ENCODE results near the gene CACNA2D3.
A peak's percentile ranks its signal among the peaks of the same experiment; 100 is the strongest.

Gene CACNA2D3

GRCh38 chr3:54243056-54243931 lies 120.9 kb downstream of the CACNA2D3 start:
- DNase-seq = no peak
- in situ Hi-C loops (cut with HindIII; ENCODE audit: low pct_ligation_motif_present, low pct_unique_long_range_greater_than_20kb, low sequenced_read_pairs) = no loop called here

GRCh38 chr3:54243960-54244682 lies 121.8 kb downstream of the CACNA2D3 start:
- no peak for DNase-seq
- in situ Hi-C loops (cut with HindIII; ENCODE audit: low pct_ligation_motif_present, low pct_unique_long_range_greater_than_20kb, low sequenced_read_pairs) = no loop called here

GRCh38 chr3:54251705-54252104 lies 129.4 kb downstream of the CACNA2D3 start:
- in situ Hi-C loops (cut with HindIII; ENCODE audit: low pct_ligation_motif_present, low pct_unique_long_range_greater_than_20kb, low sequenced_read_pairs) = no loop called here
- DNase-seq = no peak

- DNase-seq = no peak
- in situ Hi-C loops (cut with HindIII; ENCODE audit: low pct_ligation_motif_present, low pct_unique_long_range_greater_than_20kb, low sequenced_read_pairs) = no loop called here
Observed at GRCh38 chr3:54257125-54257720, 134.9 kb downstream of the CACNA2D3 start.

GRCh38 chr3:54259636-54260035 lies 137.3 kb downstream of the CACNA2D3 start:
- in situ Hi-C loops (cut with HindIII; ENCODE audit: low pct_ligation_motif_present, low pct_unique_long_range_greater_than_20kb, low sequenced_read_pairs) = no loop called here
- DNase-seq = no peak

GRCh38 chr3:54261141-54261540 lies 138.8 kb downstream of the CACNA2D3 start:
- no peak for DNase-seq
- in situ Hi-C loops (cut with HindIII; ENCODE audit: low pct_ligation_motif_present, low pct_unique_long_range_greater_than_20kb, low sequenced_read_pairs) = no loop called here

- in situ Hi-C loops (cut with HindIII; ENCODE audit: low pct_ligation_motif_present, low pct_unique_long_range_greater_than_20kb, low sequenced_read_pairs) = no loop called here
- no peak for DNase-seq
Observed at GRCh38 chr3:54262541-54262940, 140.2 kb downstream of the CACNA2D3 start.

- DNase-seq = no peak
Observed at GRCh38 chr3:54262946-54263345, 140.6 kb downstream of the CACNA2D3 start.

GRCh38 chr3:54264050-54264449 lies 141.7 kb downstream of the CACNA2D3 start:
- no peak for DNase-seq
- in situ Hi-C loops (cut with HindIII; ENCODE audit: low pct_ligation_motif_present, low pct_unique_long_range_greater_than_20kb, low sequenced_read_pairs) = no loop called here

More at GRCh38 chr3:54262946-54263345, 140.6 kb downstream of the CACNA2D3 start:
- in situ Hi-C loops (cut with HindIII; ENCODE audit: low pct_ligation_motif_present, low pct_unique_long_range_greater_than_20kb, low sequenced_read_pairs) = no loop called here

GRCh38 chr3:54270816-54271526 lies 148.6 kb downstream of the CACNA2D3 start:
- in situ Hi-C loops (cut with HindIII; ENCODE audit: low pct_ligation_motif_present, low pct_unique_long_range_greater_than_20kb, low sequenced_read_pairs) = no loop called here
- DNase-seq = no peak

- DNase-seq = no peak
- in situ Hi-C loops (cut with HindIII; ENCODE audit: low pct_ligation_motif_present, low pct_unique_long_range_greater_than_20kb, low sequenced_read_pairs) = no loop called here
Observed at GRCh38 chr3:54273791-54274190, 151.4 kb downstream of the CACNA2D3 start.

- DNase-seq = no peak
- in situ Hi-C loops (cut with HindIII; ENCODE audit: low pct_ligation_motif_present, low pct_unique_long_range_greater_than_20kb, low sequenced_read_pairs) = no loop called here
Observed at GRCh38 chr3:54274607-54275006, 152.3 kb downstream of the CACNA2D3 start.

GRCh38 chr3:54279005-54279583 lies 156.7 kb downstream of the CACNA2D3 start:
- DNase-seq = peak; percentile 58
- in situ Hi-C loops (cut with HindIII; ENCODE audit: low pct_ligation_motif_present, low pct_unique_long_range_greater_than_20kb, low sequenced_read_pairs) = no loop called here

- DNase-seq = no peak
- in situ Hi-C loops (cut with HindIII; ENCODE audit: low pct_ligation_motif_present, low pct_unique_long_range_greater_than_20kb, low sequenced_read_pairs) = no loop called here
Observed at GRCh38 chr3:54283470-54283869, 161.1 kb downstream of the CACNA2D3 start.

GRCh38 chr3:54294214-54294613 lies 171.9 kb downstream of the CACNA2D3 start:
- DNase-seq = no peak
- in situ Hi-C loops (cut with HindIII; ENCODE audit: low pct_ligation_motif_present, low pct_unique_long_range_greater_than_20kb, low sequenced_read_pairs) = no loop called here

- no peak for DNase-seq
- in situ Hi-C loops (cut with HindIII; ENCODE audit: low pct_ligation_motif_present, low pct_unique_long_range_greater_than_20kb, low sequenced_read_pairs) = no loop called here
Observed at GRCh38 chr3:54296531-54296930, 174.2 kb downstream of the CACNA2D3 start.

- in situ Hi-C loops (cut with HindIII; ENCODE audit: low pct_ligation_motif_present, low pct_unique_long_range_greater_than_20kb, low sequenced_read_pairs) = no loop called here
- DNase-seq = peak; percentile 5
Observed at GRCh38 chr3:54299169-54299935, 177.0 kb downstream of the CACNA2D3 start.
